HepG2 (cell line): ENCODE results near the gene MDP1. TPM values are rescaled to one million over a fixed set of nuclear protein-coding genes. Genes with fewer than 3 reads are reported as not detected.

Experiments used
- FOXJ3 ChIP-seq: sonication (generic); formaldehyde crosslinking; IDR thresholded peaks from 2 replicates; pipeline ENCODE4 v1.4.0; 2020; ENCODE audit warnings: missing genetic modification reagents, mild to moderate bottlenecking, borderline replicate concordance
- FOXK2 ChIP-seq: fragments of 450-650 bp; IDR thresholded peaks from 2 replicates; pipeline ENCODE4 v1.6.1; 2016
- ZNF235 ChIP-seq: sonication (generic); formaldehyde crosslinking; IDR thresholded peaks from 2 replicates; pipeline ENCODE4 v1.8.1; 2023; ENCODE audit warnings: mild to moderate bottlenecking, missing genetic modification reagents, borderline replicate concordance
- ZNF547 ChIP-seq: sonication (generic); formaldehyde crosslinking; IDR thresholded peaks from 2 replicates; pipeline ENCODE4 v1.5.1; 2020; ENCODE audit warnings: mild to moderate bottlenecking, missing genetic modification reagents
- ZNF563 ChIP-seq: sonication (generic); formaldehyde crosslinking; IDR thresholded peaks from 2 replicates; pipeline ENCODE4 v1.8.0; 2022; ENCODE audit warnings: mild to moderate bottlenecking, moderate library complexity, missing genetic modification reagents
- ZNF720 ChIP-seq: sonication (generic); formaldehyde crosslinking; IDR thresholded peaks from 2 replicates; pipeline ENCODE4 v1.4.0; 2020; ENCODE audit warnings: missing genetic modification reagents
- polyA plus RNA-seq, 8 experiments: library from polyadenylated mRNA; depleted of rRNA in 3 of 8; stranded (reverse) in 7 of 8; unstranded in 1 of 8; fragments of >200 nt; fragmentation: Illumina TruSeq in 4 of 8; extraction: Trizol in 4 of 8; gene quantifications; 2 replicates each; pipeline versions ENCODE4 v1.2.1 to v1.2.3, GENCODE V29; 2011 to 2016; ENCODE audit warnings: low read depth in 4 of 8, missing spikeins in 1 of 8, mixed read lengths in 1 of 8; ENCODE audit not compliant: insufficient read depth in 1 of 8
- total RNA-seq, 5 experiments: library from RNA; depleted of rRNA; stranded (reverse); fragments of >200 nt; fragmentation: Illumina TruSeq; extraction: Trizol; gene quantifications; 2 replicates each; pipeline ENCODE4 v1.2.3, GENCODE V29; 2016; ENCODE audit warnings: low read depth in 1 of 5
- TF ChIP-seq, protein P1 (sequence below): sonication (generic); formaldehyde crosslinking; IDR thresholded peaks from 2 replicates; pipeline ENCODE4 v1.8.0; 2022; ENCODE audit warnings: mild to moderate bottlenecking, missing genetic modification reagents, moderate library complexity
- TF ChIP-seq, protein P2 (sequence below): sonication (generic); formaldehyde crosslinking; IDR thresholded peaks from 2 replicates; pipeline ENCODE4 v1.8.1; 2022; ENCODE audit warnings: low read depth, mild to moderate bottlenecking, missing genetic modification reagents
- TF ChIP-seq, protein P3 (sequence below): sonication (generic); formaldehyde crosslinking; IDR thresholded peaks from 2 replicates; pipeline ENCODE4 v1.4.0; 2020; ENCODE audit warnings: missing genetic modification reagents, borderline replicate concordance
- TF ChIP-seq, protein P4 (sequence below): sonication (generic); formaldehyde crosslinking; IDR thresholded peaks from 2 replicates; pipeline ENCODE4 v1.4.0; 2020; ENCODE audit warnings: missing genetic modification reagents, low read depth, mild to moderate bottlenecking, borderline replicate concordance
- TF ChIP-seq, protein P5 (sequence below): sonication (generic); formaldehyde crosslinking; IDR thresholded peaks from 2 replicates; pipeline ENCODE4 v1.4.0; 2020; ENCODE audit warnings: mild to moderate bottlenecking, missing genetic modification reagents

Gene MDP1
- total and polyA plus RNA-seq, 2 of the 13 experiments (the other 11 are each of a cell fraction or from before 2014, with no cell fraction given): 44.1 to 48.7 TPM

DNA sequence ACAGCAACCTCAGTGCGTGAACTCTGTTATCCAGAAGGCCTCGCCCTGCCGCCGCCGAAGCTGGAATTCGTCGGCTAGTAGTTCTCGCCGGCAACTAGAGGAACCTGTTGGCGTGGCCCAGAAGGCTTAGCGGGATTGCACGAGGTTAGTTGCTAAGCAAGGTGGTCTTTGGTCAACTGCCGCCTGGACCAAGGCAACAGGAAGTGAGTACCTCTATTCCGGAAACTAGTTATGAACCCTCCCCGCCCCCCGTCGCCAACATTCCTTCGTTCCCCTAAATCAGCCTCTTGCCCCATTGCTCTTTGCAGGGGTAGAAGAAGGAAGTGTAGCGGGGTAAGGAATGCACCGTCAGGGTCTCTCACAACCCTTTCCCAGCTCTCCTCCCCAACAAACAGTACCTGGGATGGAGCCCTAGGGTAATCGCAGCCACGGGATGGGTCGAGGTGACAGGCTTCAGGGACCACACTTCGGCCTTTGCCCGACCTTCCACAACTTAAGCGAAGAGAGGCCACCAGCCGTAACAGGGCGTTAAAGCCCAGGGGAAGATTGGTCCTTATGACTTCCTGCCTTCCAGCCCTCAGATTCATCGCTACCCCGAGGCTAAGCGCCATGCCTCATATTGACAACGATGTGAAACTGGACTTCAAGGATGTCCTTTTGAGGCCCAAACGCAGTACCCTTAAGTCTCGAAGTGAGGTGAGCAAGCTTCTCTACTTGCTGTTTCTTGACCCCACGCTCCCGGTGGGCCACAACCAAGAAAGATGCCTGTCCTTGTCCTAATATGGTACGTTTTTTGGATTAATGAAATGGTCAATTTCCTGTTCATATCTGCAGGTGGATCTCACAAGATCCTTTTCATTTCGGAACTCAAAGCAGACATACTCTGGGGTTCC, 17.0 kb upstream of the MDP1 start, which contains the start of gene GMPR2 (continued):
- TF ChIP-seq, protein P1, sequence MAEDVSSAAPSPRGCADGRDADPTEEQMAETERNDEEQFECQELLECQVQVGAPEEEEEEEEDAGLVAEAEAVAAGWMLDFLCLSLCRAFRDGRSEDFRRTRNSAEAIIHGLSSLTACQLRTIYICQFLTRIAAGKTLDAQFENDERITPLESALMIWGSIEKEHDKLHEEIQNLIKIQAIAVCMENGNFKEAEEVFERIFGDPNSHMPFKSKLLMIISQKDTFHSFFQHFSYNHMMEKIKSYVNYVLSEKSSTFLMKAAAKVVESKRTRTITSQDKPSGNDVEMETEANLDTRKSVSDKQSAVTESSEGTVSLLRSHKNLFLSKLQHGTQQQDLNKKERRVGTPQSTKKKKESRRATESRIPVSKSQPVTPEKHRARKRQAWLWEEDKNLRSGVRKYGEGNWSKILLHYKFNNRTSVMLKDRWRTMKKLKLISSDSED (CRISPR knock-in tag): no peak
- TF ChIP-seq FOXK2: peak; percentile 59
- TF ChIP-seq FOXJ3 (CRISPR knock-in tag): peak; percentile 92
- peak; percentile 85; the same call in 1 of the 2 replicates for TF ChIP-seq ZNF563
- TF ChIP-seq, protein P2, sequence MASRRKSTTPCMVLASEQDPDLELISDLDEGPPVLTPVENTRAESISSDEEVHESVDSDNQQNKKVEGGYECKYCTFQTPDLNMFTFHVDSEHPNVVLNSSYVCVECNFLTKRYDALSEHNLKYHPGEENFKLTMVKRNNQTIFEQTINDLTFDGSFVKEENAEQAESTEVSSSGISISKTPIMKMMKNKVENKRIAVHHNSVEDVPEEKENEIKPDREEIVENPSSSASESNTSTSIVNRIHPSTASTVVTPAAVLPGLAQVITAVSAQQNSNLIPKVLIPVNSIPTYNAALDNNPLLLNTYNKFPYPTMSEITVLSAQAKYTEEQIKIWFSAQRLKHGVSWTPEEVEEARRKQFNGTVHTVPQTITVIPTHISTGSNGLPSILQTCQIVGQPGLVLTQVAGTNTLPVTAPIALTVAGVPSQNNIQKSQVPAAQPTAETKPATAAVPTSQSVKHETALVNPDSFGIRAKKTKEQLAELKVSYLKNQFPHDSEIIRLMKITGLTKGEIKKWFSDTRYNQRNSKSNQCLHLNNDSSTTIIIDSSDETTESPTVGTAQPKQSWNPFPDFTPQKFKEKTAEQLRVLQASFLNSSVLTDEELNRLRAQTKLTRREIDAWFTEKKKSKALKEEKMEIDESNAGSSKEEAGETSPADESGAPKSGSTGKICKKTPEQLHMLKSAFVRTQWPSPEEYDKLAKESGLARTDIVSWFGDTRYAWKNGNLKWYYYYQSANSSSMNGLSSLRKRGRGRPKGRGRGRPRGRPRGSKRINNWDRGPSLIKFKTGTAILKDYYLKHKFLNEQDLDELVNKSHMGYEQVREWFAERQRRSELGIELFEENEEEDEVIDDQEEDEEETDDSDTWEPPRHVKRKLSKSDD (CRISPR knock-in tag): no peak
- TF ChIP-seq, protein P3, sequence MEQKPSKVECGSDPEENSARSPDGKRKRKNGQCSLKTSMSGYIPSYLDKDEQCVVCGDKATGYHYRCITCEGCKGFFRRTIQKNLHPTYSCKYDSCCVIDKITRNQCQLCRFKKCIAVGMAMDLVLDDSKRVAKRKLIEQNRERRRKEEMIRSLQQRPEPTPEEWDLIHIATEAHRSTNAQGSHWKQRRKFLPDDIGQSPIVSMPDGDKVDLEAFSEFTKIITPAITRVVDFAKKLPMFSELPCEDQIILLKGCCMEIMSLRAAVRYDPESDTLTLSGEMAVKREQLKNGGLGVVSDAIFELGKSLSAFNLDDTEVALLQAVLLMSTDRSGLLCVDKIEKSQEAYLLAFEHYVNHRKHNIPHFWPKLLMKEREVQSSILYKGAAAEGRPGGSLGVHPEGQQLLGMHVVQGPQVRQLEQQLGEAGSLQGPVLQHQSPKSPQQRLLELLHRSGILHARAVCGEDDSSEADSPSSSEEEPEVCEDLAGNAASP (CRISPR knock-in tag): peak; percentile 85
- peak; percentile 98; the same call in 1 of the 2 replicates for TF ChIP-seq ZNF235 (CRISPR knock-in tag)
- TF ChIP-seq, protein P4, sequence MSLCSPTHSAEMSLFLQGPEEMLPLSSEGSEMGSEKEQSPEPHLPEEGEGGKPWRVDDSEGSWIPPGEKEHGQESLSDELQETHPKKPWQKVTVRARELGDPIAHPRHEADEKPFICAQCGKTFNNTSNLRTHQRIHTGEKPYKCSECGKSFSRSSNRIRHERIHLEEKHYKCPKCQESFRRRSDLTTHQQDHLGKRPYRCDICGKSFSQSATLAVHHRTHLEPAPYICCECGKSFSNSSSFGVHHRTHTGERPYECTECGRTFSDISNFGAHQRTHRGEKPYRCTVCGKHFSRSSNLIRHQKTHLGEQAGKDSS (CRISPR knock-in tag): 0 out of 2 replicates have a peak, but pooled peaks have one; percentile 15
- TF ChIP-seq, protein P5, sequence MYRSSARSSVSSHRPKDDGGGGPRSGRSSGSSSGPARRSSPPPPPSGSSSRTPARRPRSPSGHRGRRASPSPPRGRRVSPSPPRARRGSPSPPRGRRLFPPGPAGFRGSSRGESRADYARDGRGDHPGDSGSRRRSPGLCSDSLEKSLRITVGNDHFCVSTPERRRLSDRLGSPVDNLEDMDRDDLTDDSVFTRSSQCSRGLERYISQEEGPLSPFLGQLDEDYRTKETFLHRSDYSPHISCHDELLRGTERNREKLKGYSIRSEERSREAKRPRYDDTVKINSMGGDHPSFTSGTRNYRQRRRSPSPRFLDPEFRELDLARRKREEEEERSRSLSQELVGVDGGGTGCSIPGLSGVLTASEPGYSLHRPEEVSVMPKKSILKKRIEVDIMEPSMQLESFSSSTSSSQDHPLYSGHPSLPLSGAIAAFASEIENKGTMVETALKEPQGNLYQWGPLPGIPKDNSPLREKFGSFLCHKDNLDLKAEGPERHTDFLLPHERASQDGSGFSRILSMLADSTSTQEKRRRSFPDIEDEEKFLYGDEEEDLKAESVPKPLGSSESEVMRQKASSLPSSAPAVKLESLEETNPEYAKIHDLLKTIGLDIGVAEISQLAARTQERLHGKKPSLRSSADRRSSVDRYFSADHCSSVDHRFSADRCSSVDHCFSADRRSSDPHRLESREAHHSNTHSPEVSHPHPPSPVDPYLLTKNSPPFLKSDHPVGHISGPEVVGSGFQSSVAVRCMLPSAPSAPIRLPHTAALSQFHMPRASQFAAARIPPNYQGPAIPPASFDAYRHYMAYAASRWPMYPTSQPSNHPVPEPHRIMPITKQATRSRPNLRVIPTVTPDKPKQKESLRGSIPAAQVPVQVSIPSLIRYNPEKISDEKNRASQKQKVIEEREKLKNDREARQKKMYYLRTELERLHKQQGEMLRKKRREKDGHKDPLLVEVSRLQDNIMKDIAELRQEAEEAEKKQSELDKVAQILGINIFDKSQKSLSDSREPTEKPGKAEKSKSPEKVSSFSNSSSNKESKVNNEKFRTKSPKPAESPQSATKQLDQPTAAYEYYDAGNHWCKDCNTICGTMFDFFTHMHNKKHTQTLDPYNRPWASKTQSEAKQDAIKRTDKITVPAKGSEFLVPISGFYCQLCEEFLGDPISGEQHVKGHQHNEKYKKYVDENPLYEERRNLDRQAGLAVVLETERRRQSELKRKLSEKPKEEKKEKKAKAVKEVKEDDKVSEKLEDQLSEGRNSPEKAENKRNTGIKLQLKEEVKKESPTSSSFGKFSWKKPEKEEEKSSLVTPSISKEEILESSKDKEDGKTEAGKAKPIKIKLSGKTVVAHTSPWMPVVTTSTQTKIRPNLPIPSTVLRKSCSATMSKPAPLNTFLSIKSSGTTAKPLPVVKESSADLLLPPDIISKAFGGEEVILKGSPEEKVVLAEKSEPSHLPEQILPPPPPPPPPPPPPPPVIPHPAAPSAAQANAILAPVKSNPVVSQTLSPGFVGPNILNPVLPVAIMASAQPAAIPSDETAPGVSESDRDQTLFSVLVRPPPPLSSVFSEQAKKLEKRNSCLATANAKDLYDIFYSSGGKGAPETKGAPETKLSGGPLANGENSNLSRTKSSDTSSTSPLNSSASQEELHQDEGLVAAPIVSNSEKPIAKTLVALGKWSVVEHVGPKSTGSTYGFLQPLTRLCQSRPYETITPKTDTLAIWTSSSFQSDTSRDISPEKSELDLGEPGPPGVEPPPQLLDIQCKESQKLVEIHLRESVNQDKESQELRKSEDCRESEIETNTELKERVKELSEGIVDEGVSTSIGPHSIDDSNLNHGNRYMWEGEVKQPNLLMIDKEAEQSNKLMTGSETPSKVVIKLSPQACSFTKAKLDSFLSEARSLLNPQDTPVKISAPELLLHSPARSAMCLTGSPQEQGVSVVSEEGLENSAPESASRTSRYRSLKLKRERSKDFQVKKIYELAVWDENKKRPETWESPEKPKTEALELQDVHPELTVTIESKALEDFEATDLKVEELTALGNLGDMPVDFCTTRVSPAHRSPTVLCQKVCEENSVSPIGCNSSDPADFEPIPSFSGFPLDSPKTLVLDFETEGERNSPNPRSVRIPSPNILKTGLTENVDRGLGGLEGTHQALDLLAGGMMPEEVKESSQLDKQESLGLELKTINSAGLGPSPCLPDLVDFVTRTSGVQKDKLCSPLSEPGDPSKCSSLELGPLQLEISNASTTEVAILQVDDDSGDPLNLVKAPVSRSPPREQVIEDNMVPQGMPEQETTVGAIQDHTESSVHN: peak; percentile 41; the same call in 1 of the 2 replicates
- TF ChIP-seq ZNF720: no peak
- peak; percentile 92 for TF ChIP-seq ZNF547
